HG03565 (cell line): ENCODE data around the gene CAMTA1.

ENCODE experiments used
- ATAC-seq: cut with Tn5 transposase; IDR thresholded peaks from one replicate; pipeline ENCODE4 v1.9.1; 2021; ENCODE audit warnings: mild to moderate bottlenecking, moderate library complexity; ENCODE audit not compliant: unreplicated experiment

CAMTA1 gene

GRCh38 chr1:7172804-7173203 lies 387.6 kb downstream of the CAMTA1 start:
- ATAC-seq: no peak

GRCh38 chr1:7174561-7174960 lies 389.3 kb downstream of the CAMTA1 start:
- no peak for ATAC-seq

- no peak for ATAC-seq
Measured at GRCh38 chr1:7174980-7175906, 390.0 kb downstream of the CAMTA1 start.

- no peak for ATAC-seq
Measured at GRCh38 chr1:7177021-7177420, 391.8 kb downstream of the CAMTA1 start.

- no peak for ATAC-seq
Measured at GRCh38 chr1:7177438-7178146, 392.3 kb downstream of the CAMTA1 start.

GRCh38 chr1:7178336-7178735 lies 393.1 kb downstream of the CAMTA1 start:
- ATAC-seq: no peak

GRCh38 chr1:7178741-7179140 lies 393.5 kb downstream of the CAMTA1 start:
- no peak for ATAC-seq

GRCh38 chr1:7185721-7186120 lies 400.5 kb downstream of the CAMTA1 start:
- no peak for ATAC-seq

- no peak for ATAC-seq
Measured at GRCh38 chr1:7186382-7187111, 401.3 kb downstream of the CAMTA1 start.

GRCh38 chr1:7187112-7187493 lies 401.8 kb downstream of the CAMTA1 start:
- no peak for ATAC-seq

- ATAC-seq: no peak
Measured at GRCh38 chr1:7190261-7190660, 405.0 kb downstream of the CAMTA1 start.

- no peak for ATAC-seq
Measured at GRCh38 chr1:7192453-7192852, 407.2 kb downstream of the CAMTA1 start.

GRCh38 chr1:7196036-7196911 lies 411.0 kb downstream of the CAMTA1 start:
- no peak for ATAC-seq

GRCh38 chr1:7198664-7199063 lies 413.4 kb downstream of the CAMTA1 start:
- no peak for ATAC-seq

GRCh38 chr1:7199077-7199779 lies 414.0 kb downstream of the CAMTA1 start:
- no peak for ATAC-seq

GRCh38 chr1:7207875-7208646 lies 422.8 kb downstream of the CAMTA1 start:
- no peak for ATAC-seq

- ATAC-seq: no peak
Measured at GRCh38 chr1:7208647-7209180, 423.5 kb downstream of the CAMTA1 start.

- ATAC-seq: no peak
Measured at GRCh38 chr1:7209336-7209735, 424.1 kb downstream of the CAMTA1 start.
